ENCODE measurements around the gene OLFM1.

- TF ChIP-seq CTCF (IDR thresholded peaks at IDR 0.05), result no peak
- TF ChIP-seq POLR2A (IDR thresholded peaks at IDR 0.05), result no peak
Measured at GRCh38 chr9:135138078-135138855, 50.8 kb downstream of the OLFM1 start.

All from esophagus squamous epithelium (tissue), 4 donors.